SU-DHL-6 (cell line): ENCODE data around the gene OXLD1.

Experiments
- H2AFZ ChIP-seq: fragments of 200-600 bp; sonication (generic); 2 replicates; pipeline ENCODE4 v1.6.1; 2014; ENCODE audit warnings: low read depth, mild to moderate bottlenecking, moderate library complexity, mixed read lengths, antibody characterized with exemption, low read length; ENCODE audit not compliant: severe bottlenecking
- H3F3A ChIP-seq: fragments of 200-600 bp; shearing (Covaris generic); 2 replicates; pipeline ENCODE4 v1.6.0; 2016; ENCODE audit warnings: antibody characterized with exemption, mild to moderate bottlenecking; ENCODE audit not compliant: insufficient read depth
- H3K27ac ChIP-seq: fragments of 200-600 bp; sonication (generic); 2 replicates; pipeline ENCODE4 v1.5.1; 2016; ENCODE audit warnings: low read depth, mild to moderate bottlenecking, low read length, moderate library complexity, mixed read lengths
- H3K27me3 ChIP-seq: fragments of 200-600 bp; sonication (generic), shearing (Covaris generic); 2 replicates; pipeline ENCODE4 v1.6.0; 2014; ENCODE audit warnings: mild to moderate bottlenecking, low read length
- H3K36me3 ChIP-seq: fragments of 200-600 bp; sonication (generic); 2 replicates; pipeline ENCODE4 v1.6.1; 2014; ENCODE audit warnings: mild to moderate bottlenecking, low read length, mixed read lengths
- H3K4me2 ChIP-seq: fragments of 300-600, 200-600 bp; shearing (Covaris generic), sonication (generic); 2 replicates; pipeline ENCODE4 v1.6.0; 2014; ENCODE audit warnings: low read length, low read depth, mild to moderate bottlenecking; ENCODE audit not compliant: poor library complexity, severe bottlenecking
- H3K4me3 ChIP-seq: fragments of 200-600 bp; sonication (generic); 2 replicates; pipeline ENCODE4 v1.5.1; 2014; ENCODE audit warnings: antibody characterized with exemption, low read length, mild to moderate bottlenecking, mixed read lengths; ENCODE audit not compliant: insufficient read depth, poor library complexity, severe bottlenecking
- H3K79me2 ChIP-seq: fragments of 200-600 bp; sonication (generic); 2 replicates; pipeline ENCODE4 v1.6.1; 2014; ENCODE audit warnings: mild to moderate bottlenecking, low read length, moderate library complexity; ENCODE audit not compliant: insufficient read depth
- H3K9ac ChIP-seq: fragments of 200-600 bp; sonication (generic); 2 replicates; pipeline ENCODE4 v1.7.0; 2014; ENCODE audit warnings: mild to moderate bottlenecking, low read length
- H3K9me2 ChIP-seq: fragments of 200-600 bp; sonication (generic); replicated peaks from 2 replicates; pipeline ENCODE4 v1.6.1; 2014; ENCODE audit warnings: low read length; ENCODE audit not compliant: insufficient read depth
- H3K9me3 ChIP-seq: fragments of 200-600 bp; sonication (generic); 2 replicates; pipeline ENCODE4 v1.6.1; 2014; ENCODE audit warnings: low read length, mixed read lengths; ENCODE audit not compliant: insufficient read depth
- H4K20me1 ChIP-seq: fragments of 200-600 bp; sonication (generic); 2 replicates; pipeline ENCODE4 v1.6.1; 2014; ENCODE audit warnings: low read depth, mild to moderate bottlenecking, antibody characterized with exemption, low read length, moderate library complexity, mixed read lengths
- CTCF ChIP-seq: fragments of 200-600 bp; sonication (generic); IDR thresholded peaks from one replicate; pipeline ENCODE4 v1.5.1; 2017; ENCODE audit warnings: antibody characterized with exemption, mild to moderate bottlenecking, low read length, moderate library complexity; ENCODE audit not compliant: insufficient read depth, poor library complexity, severe bottlenecking
- EZH2phosphoT487 ChIP-seq: fragments of 200-600 bp; sonication (generic), shearing (Covaris generic); conservative IDR thresholded peaks from 2 replicates; pipeline ENCODE4 v1.6.1; 2018; ENCODE audit warnings: mild to moderate bottlenecking, antibody characterized with exemption, low read length, moderate library complexity, mixed read lengths

OXLD1 gene

GRCh38 chr17:81707725-81708646, 41.6 kb upstream of the OXLD1 start:
- H3K9ac ChIP-seq: no peak overlapping the region

GRCh38 chr17:81706757-81707624, 40.6 kb upstream of the OXLD1 start:
- Histone ChIP-seq H3K79me2 (peaks cover 37% of the 10 kb centered on the region), H3K27ac (no peak overlapping the region), H3K4me3 (no peak overlapping the region), H3K4me2 (no peak overlapping the region), H4K20me1 (no peaks in the 10 kb centered on the region), H3F3A (peaks cover 28% of the 10 kb centered on the region), H2AFZ (no peak overlapping the region), H3K9ac (no peak overlapping the region), H3K9me2 (no peaks in the 10 kb centered on the region), H3K9me3 (no peaks in the 10 kb centered on the region), H3K27me3 (no peaks in the 10 kb centered on the region), H3K36me3 (no peaks in the 10 kb centered on the region)
- TF ChIP-seq EZH2phosphoT487: no peak
- no peak for TF ChIP-seq CTCF

More at GRCh38 chr17:81707725-81708646, 41.6 kb upstream of the OXLD1 start:
- TF ChIP-seq EZH2phosphoT487 (no peak), CTCF (no peak)
- no peaks in the 10 kb centered on the region for H3K9me2 ChIP-seq
- no peak overlapping the region for H3K4me3 ChIP-seq
- H3K27me3 ChIP-seq: no peaks in the 10 kb centered on the region
- no peak overlapping the region for H2AFZ ChIP-seq
- no peak overlapping the region for H3K27ac ChIP-seq
- peaks cover 35% of the 10 kb centered on the region for H3K79me2 ChIP-seq
- H3K4me2 ChIP-seq: no peak overlapping the region
- no peaks in the 10 kb centered on the region for H3K9me3 ChIP-seq
- H3K36me3 ChIP-seq: no peaks in the 10 kb centered on the region
- H3F3A ChIP-seq: peaks cover 25% of the 10 kb centered on the region
- no peaks in the 10 kb centered on the region for H4K20me1 ChIP-seq

GRCh38 chr17:81706232-81706611, 39.8 kb upstream of the OXLD1 start:
- TF ChIP-seq EZH2phosphoT487: no peak
- TF ChIP-seq CTCF: no peak
- H3K36me3 ChIP-seq: no peaks in the 10 kb centered on the region
- no peak overlapping the region for H3K9ac ChIP-seq
- no peak overlapping the region for H3K27ac ChIP-seq
- no peaks in the 10 kb centered on the region for H3K9me3 ChIP-seq
- H3K9me2 ChIP-seq: no peaks in the 10 kb centered on the region
- no peak overlapping the region for H3K4me3 ChIP-seq
- no peak overlapping the region for H2AFZ ChIP-seq
- no peaks in the 10 kb centered on the region for H3K27me3 ChIP-seq
- no peak overlapping the region for H3K4me2 ChIP-seq
- peaks cover 29% of the 10 kb centered on the region for H3F3A ChIP-seq
- H4K20me1 ChIP-seq: no peaks in the 10 kb centered on the region
- H3K79me2 ChIP-seq: peaks cover 45% of the 10 kb centered on the region
